GM12891 (cell line): ENCODE measurements around the gene LRRC56.

Source experiments
- DNase-seq: peaks from one replicate; pipeline ENCODE4 v3.0.0; 2011; ENCODE audit warnings: low spot score; ENCODE audit not compliant: insufficient read length
- FAIRE-seq: peaks from 2 replicates; lab custom pipeline; 2011; peaks lifted over from hg19 to GRCh38; lab: Jason Lieb, UNC
- PAX5 ChIP-seq: IDR thresholded peaks from 2 replicates; pipeline ENCODE4 v1.6.1; 2011; ENCODE audit warnings: low read length, moderate library complexity, mild to moderate bottlenecking; ENCODE audit not compliant: insufficient read depth, severe bottlenecking
- POLR2A ChIP-seq: IDR thresholded peaks from 2 replicates; pipeline ENCODE4 v1.6.1; 2011; ENCODE audit warnings: low read depth, low read length, control low read depth
- POLR2AphosphoS5 ChIP-seq: IDR thresholded peaks from 2 replicates; pipeline ENCODE4 v1.6.1; 2011; ENCODE audit warnings: low read depth, low read length, control low read depth
- POU2F2 ChIP-seq: IDR thresholded peaks from 2 replicates; pipeline ENCODE4 v1.6.1; 2011; ENCODE audit warnings: low read depth, mild to moderate bottlenecking, control low read depth, low read length, moderate library complexity
- SPI1 ChIP-seq: IDR thresholded peaks from 2 replicates; pipeline ENCODE4 v1.6.1; 2011; ENCODE audit warnings: low read depth, low read length, control low read depth
- TAF1 ChIP-seq: IDR thresholded peaks from 2 replicates; pipeline ENCODE4 v1.6.1; 2011; ENCODE audit warnings: low read depth, low read length, control low read depth

The LRRC56 gene

DNA sequence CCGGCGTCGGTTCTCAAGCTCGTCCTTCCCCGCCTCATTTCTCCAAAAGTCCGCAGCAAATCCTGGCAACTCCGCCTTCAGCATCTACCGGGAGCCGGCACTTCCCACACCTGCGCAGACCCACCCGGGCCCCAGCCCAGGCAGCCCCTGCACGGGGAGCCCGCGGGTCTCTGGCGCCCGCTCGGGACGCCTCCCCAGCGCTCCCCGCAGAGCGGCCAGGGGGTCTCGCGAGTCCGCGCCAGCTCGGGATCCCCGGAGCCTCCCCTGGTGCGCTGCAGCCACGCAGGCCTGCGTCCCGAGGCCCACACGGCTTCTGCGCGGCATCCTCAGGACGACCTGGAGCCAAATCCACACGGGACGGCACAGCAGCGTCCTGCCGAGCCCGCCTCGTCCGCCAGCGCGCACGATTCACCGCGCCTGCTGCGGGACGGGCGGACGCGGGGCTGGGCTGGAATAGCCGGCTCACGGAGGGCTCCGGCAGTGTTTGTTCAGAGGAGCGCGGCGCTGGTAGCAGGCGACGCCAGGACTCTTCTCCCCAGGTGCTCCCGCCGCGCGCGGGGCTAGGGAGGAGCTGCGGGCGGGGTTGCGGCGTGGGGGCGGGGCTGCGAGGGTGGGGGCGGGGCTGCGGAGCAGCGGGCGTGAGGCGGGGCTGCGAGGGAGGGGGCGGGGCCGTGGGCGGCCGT lies 38.1 kb downstream of the LRRC56 start:
- no peak for TF ChIP-seq POU2F2
- no peak for TF ChIP-seq PAX5
- TF ChIP-seq TAF1 = no peak
- no peak for TF ChIP-seq POLR2A
- TF ChIP-seq SPI1 = no peak
- no peak for TF ChIP-seq POLR2AphosphoS5
- FAIRE-seq (no peak), DNase-seq (no peak)

DNA sequence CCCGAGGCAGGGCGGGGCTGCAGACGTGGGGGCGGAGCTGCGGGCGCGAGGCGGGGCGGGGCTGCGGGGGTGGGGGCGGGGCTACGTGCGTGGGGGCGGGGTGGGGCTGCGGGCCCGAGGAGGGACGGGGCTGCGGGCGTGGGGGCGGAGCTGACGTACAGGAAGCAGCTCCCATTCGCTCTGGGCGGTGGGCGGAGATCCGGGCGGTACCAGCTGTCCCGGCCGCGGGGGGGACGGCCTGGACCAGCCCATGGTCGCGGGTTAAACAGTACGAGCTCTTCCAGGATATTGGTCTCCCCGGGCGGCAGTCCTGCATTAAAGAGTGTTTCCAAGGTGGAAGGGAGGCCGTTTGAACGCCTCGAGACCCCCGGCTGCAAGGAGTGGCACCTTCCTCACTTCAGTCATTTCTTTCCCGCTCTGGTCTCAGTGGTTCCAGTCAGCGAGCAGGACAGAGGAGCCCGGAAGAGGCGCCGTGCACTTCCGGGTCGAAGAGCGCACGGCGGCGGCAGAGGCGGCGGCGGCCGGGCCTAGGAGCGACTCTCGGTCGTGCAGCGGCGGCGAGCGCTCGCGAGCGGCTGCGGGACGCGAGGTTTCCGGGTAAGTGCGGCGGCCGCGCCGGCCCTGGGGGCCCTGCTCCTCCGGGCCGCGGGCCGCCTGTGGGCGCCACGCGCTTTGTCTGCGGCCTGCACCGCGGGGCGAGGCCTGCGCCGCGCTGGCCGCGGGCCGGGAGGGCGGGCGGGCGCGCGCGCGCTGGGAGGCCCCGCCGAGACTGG lies 38.9 kb downstream of the LRRC56 start, which contains the start of gene PHRF1:
Gene PHRF1 (plus strand): TSS at position 475 of the 773 bp plus-strand sequence. CDS start 5,043 bp downstream, outside the sequence.
- DNase-seq (peak; percentile 99), FAIRE-seq (peak; percentile 98)
- TF ChIP-seq POLR2AphosphoS5 = peak; percentile 72
- TF ChIP-seq SPI1 = no peak
- TF ChIP-seq POU2F2 = no peak
- peak; percentile 83 for TF ChIP-seq POLR2A
- TF ChIP-seq TAF1 = peak; percentile 94
- peak; percentile 85 for TF ChIP-seq PAX5

DNA sequence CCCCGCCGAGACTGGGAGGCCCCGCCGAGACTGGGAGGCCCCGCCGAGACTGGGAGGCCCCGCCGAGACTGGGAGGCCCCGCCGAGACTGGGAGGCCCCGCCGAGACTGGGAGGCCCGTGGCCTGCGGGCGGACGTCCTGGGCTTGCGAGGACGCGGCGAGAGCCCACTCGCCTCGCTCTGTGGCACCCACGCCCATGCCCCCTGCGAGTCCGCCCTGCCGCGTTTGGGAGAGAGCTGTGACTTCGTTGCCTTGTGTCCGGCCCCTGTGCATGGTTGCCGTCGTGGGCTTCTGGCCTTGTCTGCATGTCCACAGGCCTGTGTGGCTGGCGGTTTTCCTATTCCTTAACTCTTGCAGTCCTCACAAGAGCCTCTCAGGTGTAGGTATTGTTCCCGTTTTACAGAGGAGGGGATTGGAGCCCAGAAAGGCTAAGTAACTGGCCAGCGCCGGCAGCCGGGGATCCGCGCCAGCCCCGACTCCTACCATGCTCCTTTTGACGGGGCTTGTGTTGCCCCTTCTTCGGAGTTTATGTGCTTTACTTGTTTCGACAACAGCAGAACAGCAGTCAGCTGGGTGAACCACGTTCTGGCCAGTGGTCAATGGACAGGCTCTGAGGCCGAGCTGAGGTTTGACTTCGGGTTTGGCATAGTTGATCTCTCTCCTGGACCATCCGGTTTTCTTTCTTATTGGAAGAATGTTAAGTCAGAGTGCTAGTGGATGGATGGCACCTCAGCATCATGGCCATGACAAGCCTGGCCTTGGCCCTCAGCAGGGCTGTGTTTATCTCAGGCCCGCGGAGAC lies 39.7 kb downstream of the LRRC56 start:
- peak; percentile 61 for FAIRE-seq
- DNase-seq = no peak
- TF ChIP-seq SPI1 (no peak), PAX5 (no peak), POLR2AphosphoS5 (no peak), POLR2A (no peak), TAF1 (no peak), POU2F2 (no peak)

DNA sequence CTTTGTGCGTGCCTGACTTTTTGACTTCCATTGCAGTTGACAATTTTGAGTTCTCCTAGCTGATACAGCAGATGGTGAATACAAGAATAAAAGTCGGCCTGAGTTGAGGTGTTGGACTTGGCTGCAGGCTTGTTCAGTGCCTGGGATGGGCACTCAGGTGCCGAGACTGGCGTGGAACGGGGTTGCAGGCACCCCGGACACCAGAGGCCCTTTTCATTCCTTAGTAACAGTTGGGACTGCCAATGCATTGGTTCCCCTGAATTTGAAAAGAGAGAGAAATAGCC lies 40.2 kb downstream of the LRRC56 start:
- DNase-seq = no peak
- no peak for FAIRE-seq
- TF ChIP-seq TAF1 (no peak), POU2F2 (no peak), SPI1 (no peak)

DNA sequence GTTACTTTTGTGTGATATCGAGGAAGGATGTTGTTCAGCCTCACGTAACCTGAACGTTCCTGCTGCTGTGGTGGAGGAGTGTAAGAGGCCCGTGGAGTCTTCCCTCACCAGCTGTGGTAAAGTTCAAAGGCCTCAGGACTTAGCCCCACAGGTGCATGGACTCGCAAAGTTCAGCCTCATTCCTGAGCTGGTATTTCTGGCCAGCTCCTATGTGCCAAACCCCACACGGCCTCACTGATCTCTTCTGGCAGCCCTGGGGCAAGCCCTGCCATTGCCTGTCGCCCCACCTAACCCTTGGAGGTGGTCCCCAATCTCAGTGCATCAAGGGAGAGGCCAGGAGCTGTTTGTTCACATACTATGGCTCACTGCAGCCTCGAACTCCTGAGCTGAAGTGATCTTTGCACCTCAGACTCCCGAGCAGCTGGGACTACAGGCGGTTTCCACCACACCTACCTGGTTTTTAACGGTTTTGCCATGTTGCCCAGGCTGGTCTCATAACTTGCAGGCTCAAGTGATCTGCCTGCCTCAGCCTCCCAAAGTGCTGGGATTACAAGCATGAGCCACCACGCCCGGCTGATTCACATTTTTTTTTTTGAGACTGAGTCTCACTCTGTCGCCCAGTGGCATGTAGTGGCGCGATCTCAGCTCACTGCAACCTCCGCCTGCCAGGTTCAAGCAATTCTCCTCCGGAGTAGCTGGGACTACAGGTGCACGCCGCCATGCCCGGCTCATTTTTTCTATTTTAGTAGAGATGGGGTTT lies 41.1 kb downstream of the LRRC56 start:
- DNase-seq (no peak), FAIRE-seq (peak; percentile 23)
- TF ChIP-seq POLR2AphosphoS5 (no peak), POU2F2 (no peak), PAX5 (no peak), POLR2A (no peak), SPI1 (no peak), TAF1 (no peak)

DNA sequence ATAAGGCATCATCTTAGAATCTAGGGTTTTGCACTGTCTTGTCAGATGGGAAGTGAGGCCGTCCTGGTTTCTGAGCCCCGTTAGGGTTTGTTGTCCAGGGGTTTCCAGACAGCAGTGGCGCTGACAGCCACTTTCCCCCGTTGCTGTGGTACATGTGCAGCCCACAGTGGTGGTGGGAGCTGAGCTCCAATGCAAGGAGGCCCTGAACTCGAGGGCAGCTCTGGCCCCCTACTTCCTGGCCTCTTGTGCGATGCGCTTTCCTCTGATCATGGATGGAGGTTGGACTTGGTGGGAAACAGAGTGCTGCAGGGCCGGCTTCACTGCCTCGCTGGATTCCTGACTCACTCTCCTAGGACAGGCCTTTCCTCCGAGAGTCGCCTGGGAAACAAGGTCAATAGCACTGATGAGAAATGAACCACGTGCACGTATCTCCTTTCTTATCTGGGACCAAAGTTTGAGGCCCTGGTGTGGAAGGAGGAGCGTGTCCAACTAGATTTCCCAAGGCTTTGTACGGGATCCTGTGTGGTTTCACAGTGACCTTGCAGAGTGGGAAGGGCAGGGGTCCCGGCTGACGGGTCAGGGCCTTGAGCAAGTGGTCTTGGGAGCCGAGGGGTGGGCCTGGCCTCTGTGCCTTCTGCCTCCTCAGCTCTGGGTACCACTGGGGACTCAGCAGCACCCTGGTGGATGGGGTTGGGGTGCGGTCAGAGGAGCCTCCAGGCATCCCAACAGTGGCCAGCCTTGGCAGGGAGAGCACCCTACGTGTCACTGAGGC lies 42.7 kb downstream of the LRRC56 start:
- DNase-seq (no peak), FAIRE-seq (peak; percentile 45)
- TF ChIP-seq POLR2AphosphoS5 (no peak), POLR2A (no peak), PAX5 (no peak), POU2F2 (no peak), TAF1 (no peak), SPI1 (no peak)

DNA sequence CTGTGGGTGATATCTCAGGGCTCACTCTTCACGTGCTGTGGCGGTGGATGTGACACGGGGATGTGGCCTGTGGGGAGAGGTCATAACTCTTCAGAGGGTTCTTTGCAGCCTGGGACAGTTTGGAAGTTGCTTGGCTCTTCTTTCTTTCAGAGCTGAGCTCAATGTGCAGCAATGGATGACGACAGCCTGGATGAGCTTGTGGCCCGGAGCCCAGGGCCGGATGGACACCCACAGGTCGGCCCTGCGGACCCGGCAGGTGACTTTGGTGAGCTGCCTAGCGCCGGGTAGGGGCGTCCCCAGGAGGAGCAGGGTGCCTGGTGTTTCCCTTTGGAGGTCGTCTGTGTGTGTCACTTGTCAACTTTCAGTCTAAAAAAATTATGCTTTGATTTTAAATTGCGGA lies 44.0 kb downstream of the LRRC56 start:
- DNase-seq (no peak), FAIRE-seq (no peak)
- no peak for TF ChIP-seq TAF1
- no peak for TF ChIP-seq POLR2A
- no peak for TF ChIP-seq POLR2AphosphoS5
- TF ChIP-seq SPI1 = no peak
- TF ChIP-seq PAX5 = no peak
- no peak for TF ChIP-seq POU2F2

DNA sequence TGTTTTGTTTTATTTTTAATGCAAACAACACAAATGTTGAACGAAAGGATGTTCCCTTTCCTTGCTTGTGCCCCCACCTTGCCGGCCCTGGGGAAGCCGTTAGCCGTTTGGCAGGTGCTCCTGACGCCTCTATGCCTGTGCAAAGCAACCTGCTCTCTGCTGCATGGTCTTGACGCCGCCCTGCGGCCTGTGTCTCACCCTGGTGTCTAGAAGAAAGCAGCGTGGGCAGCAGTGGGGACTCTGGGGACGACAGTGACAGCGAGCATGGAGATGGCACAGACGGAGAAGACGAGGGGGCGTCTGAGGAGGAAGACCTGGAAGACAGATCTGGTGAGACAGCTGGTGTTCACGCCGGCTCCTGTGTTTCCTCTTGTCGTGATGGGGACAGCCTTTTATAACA lies 44.4 kb downstream of the LRRC56 start:
- no peak for FAIRE-seq
- TF ChIP-seq POLR2A (no peak), TAF1 (no peak), POU2F2 (no peak), POLR2AphosphoS5 (no peak), PAX5 (no peak), SPI1 (no peak)
- no peak for DNase-seq
